ENCODE measurements around the gene GRAMD1B.
A peak's percentile ranks its signal among the peaks of the same experiment; 100 is the strongest.
"Not testable (repeated sequence)": the region's sequence is repeated elsewhere in the genome, so short reads cannot be mapped to it uniquely, and the experiment has no call there.

GRAMD1B gene

GRCh38 chr11:123568367-123568870 is 138.3 kb downstream of the GRAMD1B start:
- DNase-seq (ENCODE audit: low spot score): peak; percentile 72

GRCh38 chr11:123569393-123569792 is 139.3 kb downstream of the GRAMD1B start:
- DNase-seq (ENCODE audit: low spot score): no peak

GRCh38 chr11:123570939-123571580 is 141.0 kb downstream of the GRAMD1B start:
- no peak for DNase-seq (ENCODE audit: low spot score)

GRCh38 chr11:123572791-123573190 is 142.7 kb downstream of the GRAMD1B start:
- DNase-seq (ENCODE audit: low spot score): not testable (repeated sequence)

GRCh38 chr11:123573286-123573685 is 143.2 kb downstream of the GRAMD1B start:
- peak; percentile 95 for DNase-seq (ENCODE audit: low spot score)

- no peak for DNase-seq (ENCODE audit: low spot score)
Measured at GRCh38 chr11:123575441-123575840, 145.4 kb downstream of the GRAMD1B start.

- no peak for DNase-seq (ENCODE audit: low spot score)
Measured at GRCh38 chr11:123576082-123576481, 146.0 kb downstream of the GRAMD1B start.

- DNase-seq (ENCODE audit: low spot score): no peak
Measured at GRCh38 chr11:123576501-123576900, 146.4 kb downstream of the GRAMD1B start.

- DNase-seq (ENCODE audit: low spot score): peak; percentile 93
Measured at GRCh38 chr11:123577081-123577598, 147.1 kb downstream of the GRAMD1B start.

GRCh38 chr11:123578778-123579481 is 148.9 kb downstream of the GRAMD1B start:
- no peak for DNase-seq (ENCODE audit: low spot score)

- DNase-seq (ENCODE audit: low spot score): no peak
Measured at GRCh38 chr11:123579482-123579812, 149.4 kb downstream of the GRAMD1B start.

- no peak for DNase-seq (ENCODE audit: low spot score)
Measured at GRCh38 chr11:123580137-123580536, 150.1 kb downstream of the GRAMD1B start.

- peak; percentile 86 for DNase-seq (ENCODE audit: low spot score)
Measured at GRCh38 chr11:123580557-123581275, 150.6 kb downstream of the GRAMD1B start.

GRCh38 chr11:123581651-123582399 is 151.8 kb downstream of the GRAMD1B start:
- no peak for DNase-seq (ENCODE audit: low spot score)

GRCh38 chr11:123582992-123583504 is 153.0 kb downstream of the GRAMD1B start:
- DNase-seq (ENCODE audit: low spot score): no peak

GRCh38 chr11:123584186-123584585 is 154.1 kb downstream of the GRAMD1B start:
- no peak for DNase-seq (ENCODE audit: low spot score)

- DNase-seq (ENCODE audit: low spot score): no peak
Measured at GRCh38 chr11:123584737-123585136, 154.7 kb downstream of the GRAMD1B start.

- no peak for DNase-seq (ENCODE audit: low spot score)
Measured at GRCh38 chr11:123585206-123585605, 155.1 kb downstream of the GRAMD1B start.

GRCh38 chr11:123585706-123586105 is 155.6 kb downstream of the GRAMD1B start:
- DNase-seq (ENCODE audit: low spot score): no peak

GRCh38 chr11:123586568-123586967 is 156.5 kb downstream of the GRAMD1B start:
- DNase-seq (ENCODE audit: low spot score): no peak

GRCh38 chr11:123587044-123587443 is 157.0 kb downstream of the GRAMD1B start:
- no peak for DNase-seq (ENCODE audit: low spot score)

- no peak for DNase-seq (ENCODE audit: low spot score)
Measured at GRCh38 chr11:123587559-123587958, 157.5 kb downstream of the GRAMD1B start.

All from cerebellar cortex (tissue), 1 donor.